GM21717 (cell line): ENCODE measurements around the gene RIC1.

Experiments used
- ATAC-seq: cut with Tn5 transposase; IDR thresholded peaks from one replicate; pipeline ENCODE4 v1.9.1; 2021; ENCODE audit warnings: mild to moderate bottlenecking, moderate library complexity; ENCODE audit not compliant: unreplicated experiment

The RIC1 gene

GRCh38 chr9:5820425-5820824, 191.5 kb downstream of the RIC1 start:
- ATAC-seq, result no peak

- no peak for ATAC-seq
Measured at GRCh38 chr9:5825223-5825622, 196.3 kb downstream of the RIC1 start.
